Stomach (tissue), 4 donors: ENCODE data around the gene SLC12A7.

Source experiments
- POLR2A ChIP-seq, 4 donors: fragments of 450-650 bp; IDR thresholded peaks; one replicate each; pipeline ENCODE4 v1.6.1; 2016; ENCODE audit warnings: antibody characterized with exemption in 4 of 4, control low read depth in 2 of 4, mild to moderate bottlenecking in 1 of 4, moderate library complexity in 1 of 4
- TF ChIP-seq, protein P1 (sequence below), 7 experiments: fragments of 450-650 bp in 4 of 7; fragments of 200-600 bp in 3 of 7; sonication (generic) in 3 of 7; IDR thresholded peaks; one replicate each; pipeline ENCODE4 v1.5.1; 2016 to 2019; ENCODE audit warnings: antibody characterized with exemption in 7 of 7, control low read depth in 2 of 7, mild to moderate bottlenecking in 1 of 7

DNA sequence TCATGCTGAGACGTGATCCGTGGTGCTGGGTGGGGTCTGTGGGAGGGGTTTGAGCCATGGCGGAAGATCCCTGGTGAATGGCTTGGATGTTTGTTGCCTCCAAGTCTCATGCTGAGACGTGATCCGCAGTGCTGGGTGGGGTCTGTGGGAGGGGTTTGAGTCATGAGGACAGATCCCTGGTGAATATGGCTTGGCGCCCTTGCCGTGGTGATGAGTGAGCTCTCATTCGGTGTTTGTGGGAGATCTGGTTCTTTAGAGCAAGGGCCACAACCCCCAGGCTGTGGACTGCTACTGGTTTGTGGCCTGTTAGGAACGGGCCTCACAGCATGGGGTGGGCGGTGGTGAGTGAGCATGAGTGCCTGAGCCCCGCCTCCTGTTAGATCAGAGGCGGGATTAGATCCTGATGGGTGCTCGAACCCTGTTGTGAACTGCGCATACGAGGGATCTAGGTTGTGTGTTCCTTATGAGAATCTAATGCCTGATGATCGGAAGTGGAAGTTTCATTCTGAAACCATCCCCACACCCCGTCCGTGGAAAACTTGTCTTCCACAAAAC is 72.1 kb downstream of the SLC12A7 start:
- no peak for TF ChIP-seq POLR2A (IDR thresholded peaks at IDR 0.05)
- TF ChIP-seq, protein P1, sequence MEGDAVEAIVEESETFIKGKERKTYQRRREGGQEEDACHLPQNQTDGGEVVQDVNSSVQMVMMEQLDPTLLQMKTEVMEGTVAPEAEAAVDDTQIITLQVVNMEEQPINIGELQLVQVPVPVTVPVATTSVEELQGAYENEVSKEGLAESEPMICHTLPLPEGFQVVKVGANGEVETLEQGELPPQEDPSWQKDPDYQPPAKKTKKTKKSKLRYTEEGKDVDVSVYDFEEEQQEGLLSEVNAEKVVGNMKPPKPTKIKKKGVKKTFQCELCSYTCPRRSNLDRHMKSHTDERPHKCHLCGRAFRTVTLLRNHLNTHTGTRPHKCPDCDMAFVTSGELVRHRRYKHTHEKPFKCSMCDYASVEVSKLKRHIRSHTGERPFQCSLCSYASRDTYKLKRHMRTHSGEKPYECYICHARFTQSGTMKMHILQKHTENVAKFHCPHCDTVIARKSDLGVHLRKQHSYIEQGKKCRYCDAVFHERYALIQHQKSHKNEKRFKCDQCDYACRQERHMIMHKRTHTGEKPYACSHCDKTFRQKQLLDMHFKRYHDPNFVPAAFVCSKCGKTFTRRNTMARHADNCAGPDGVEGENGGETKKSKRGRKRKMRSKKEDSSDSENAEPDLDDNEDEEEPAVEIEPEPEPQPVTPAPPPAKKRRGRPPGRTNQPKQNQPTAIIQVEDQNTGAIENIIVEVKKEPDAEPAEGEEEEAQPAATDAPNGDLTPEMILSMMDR (IDR thresholded peaks at IDR 0.05), result no peak
